ENCODE data around the gene MKI67. TPM values are rescaled to one million over a fixed set of nuclear protein-coding genes. Genes with fewer than 3 reads are reported as not detected.

Gene MKI67
- total RNA-seq, 1 donor from 2014 or later, result 45.7 TPM

- TF ChIP-seq, protein P1, sequence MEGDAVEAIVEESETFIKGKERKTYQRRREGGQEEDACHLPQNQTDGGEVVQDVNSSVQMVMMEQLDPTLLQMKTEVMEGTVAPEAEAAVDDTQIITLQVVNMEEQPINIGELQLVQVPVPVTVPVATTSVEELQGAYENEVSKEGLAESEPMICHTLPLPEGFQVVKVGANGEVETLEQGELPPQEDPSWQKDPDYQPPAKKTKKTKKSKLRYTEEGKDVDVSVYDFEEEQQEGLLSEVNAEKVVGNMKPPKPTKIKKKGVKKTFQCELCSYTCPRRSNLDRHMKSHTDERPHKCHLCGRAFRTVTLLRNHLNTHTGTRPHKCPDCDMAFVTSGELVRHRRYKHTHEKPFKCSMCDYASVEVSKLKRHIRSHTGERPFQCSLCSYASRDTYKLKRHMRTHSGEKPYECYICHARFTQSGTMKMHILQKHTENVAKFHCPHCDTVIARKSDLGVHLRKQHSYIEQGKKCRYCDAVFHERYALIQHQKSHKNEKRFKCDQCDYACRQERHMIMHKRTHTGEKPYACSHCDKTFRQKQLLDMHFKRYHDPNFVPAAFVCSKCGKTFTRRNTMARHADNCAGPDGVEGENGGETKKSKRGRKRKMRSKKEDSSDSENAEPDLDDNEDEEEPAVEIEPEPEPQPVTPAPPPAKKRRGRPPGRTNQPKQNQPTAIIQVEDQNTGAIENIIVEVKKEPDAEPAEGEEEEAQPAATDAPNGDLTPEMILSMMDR (IDR thresholded peaks at IDR 0.05; ENCODE audit: unreplicated experiment), result no peak
- H3K9me3 Mint-ChIP-seq (ENCODE audit: low read depth), result no peaks in the 10 kb centered on the region
- no peak overlapping the region for H3K4me3 Mint-ChIP-seq (ENCODE audit: low read depth)
- peaks cover 16% of the 10 kb centered on the region for H3K27me3 Mint-ChIP-seq
- no peak for DNase-seq (ENCODE audit: low spot score, unreplicated experiment)
- H3K36me3 Mint-ChIP-seq (ENCODE audit: insufficient read depth), result no peaks in the 10 kb centered on the region
- no peak overlapping the region for H3K27ac Mint-ChIP-seq
- H3K4me1 Mint-ChIP-seq (ENCODE audit: low read depth), result peaks cover 6% of the 10 kb centered on the region
Observed at GRCh38 chr10:128161031-128161430, 34.8 kb upstream of the MKI67 start.

GRCh38 chr10:128160297-128160711 lies 34.1 kb upstream of the MKI67 start:
- Mint-ChIP-seq H3K27me3 (peaks cover 19% of the 10 kb centered on the region), H3K4me1 (ENCODE audit: low read depth) (peaks cover 6% of the 10 kb centered on the region), H3K27ac (no peak overlapping the region), H3K9me3 (ENCODE audit: low read depth) (no peaks in the 10 kb centered on the region), H3K36me3 (ENCODE audit: insufficient read depth) (no peaks in the 10 kb centered on the region), H3K4me3 (ENCODE audit: low read depth) (no peak overlapping the region)
- TF ChIP-seq, protein P1 (IDR thresholded peaks at IDR 0.05; ENCODE audit: unreplicated experiment), result no peak
- no peak for DNase-seq (ENCODE audit: low spot score, unreplicated experiment)

- no peak for DNase-seq (ENCODE audit: low spot score, unreplicated experiment)
- H3K36me3 Mint-ChIP-seq (ENCODE audit: insufficient read depth), result no peaks in the 10 kb centered on the region
- H3K27me3 Mint-ChIP-seq, result peaks cover 25% of the 10 kb centered on the region
- TF ChIP-seq, protein P1 (IDR thresholded peaks at IDR 0.05; ENCODE audit: unreplicated experiment), result no peak
- no peak overlapping the region for H3K27ac Mint-ChIP-seq
- no peak overlapping the region for H3K4me3 Mint-ChIP-seq (ENCODE audit: low read depth)
- H3K9me3 Mint-ChIP-seq (ENCODE audit: low read depth), result no peaks in the 10 kb centered on the region
- peaks cover 6% of the 10 kb centered on the region for H3K4me1 Mint-ChIP-seq (ENCODE audit: low read depth)
Observed at GRCh38 chr10:128158021-128158795, 32.0 kb upstream of the MKI67 start.

- H3K36me3 Mint-ChIP-seq (ENCODE audit: insufficient read depth), result no peaks in the 10 kb centered on the region
- H3K4me1 Mint-ChIP-seq (ENCODE audit: low read depth), result peaks cover 6% of the 10 kb centered on the region
- DNase-seq (ENCODE audit: low spot score, unreplicated experiment), result no peak
- peaks cover 32% of the 10 kb centered on the region for H3K27me3 Mint-ChIP-seq
- TF ChIP-seq, protein P1 (IDR thresholded peaks at IDR 0.05; ENCODE audit: unreplicated experiment), result no peak
- H3K4me3 Mint-ChIP-seq (ENCODE audit: low read depth), result no peak overlapping the region
- H3K9me3 Mint-ChIP-seq (ENCODE audit: low read depth), result no peaks in the 10 kb centered on the region
- no peak overlapping the region for H3K27ac Mint-ChIP-seq
Observed at GRCh38 chr10:128156999-128157755, 31.0 kb upstream of the MKI67 start.

DNA sequence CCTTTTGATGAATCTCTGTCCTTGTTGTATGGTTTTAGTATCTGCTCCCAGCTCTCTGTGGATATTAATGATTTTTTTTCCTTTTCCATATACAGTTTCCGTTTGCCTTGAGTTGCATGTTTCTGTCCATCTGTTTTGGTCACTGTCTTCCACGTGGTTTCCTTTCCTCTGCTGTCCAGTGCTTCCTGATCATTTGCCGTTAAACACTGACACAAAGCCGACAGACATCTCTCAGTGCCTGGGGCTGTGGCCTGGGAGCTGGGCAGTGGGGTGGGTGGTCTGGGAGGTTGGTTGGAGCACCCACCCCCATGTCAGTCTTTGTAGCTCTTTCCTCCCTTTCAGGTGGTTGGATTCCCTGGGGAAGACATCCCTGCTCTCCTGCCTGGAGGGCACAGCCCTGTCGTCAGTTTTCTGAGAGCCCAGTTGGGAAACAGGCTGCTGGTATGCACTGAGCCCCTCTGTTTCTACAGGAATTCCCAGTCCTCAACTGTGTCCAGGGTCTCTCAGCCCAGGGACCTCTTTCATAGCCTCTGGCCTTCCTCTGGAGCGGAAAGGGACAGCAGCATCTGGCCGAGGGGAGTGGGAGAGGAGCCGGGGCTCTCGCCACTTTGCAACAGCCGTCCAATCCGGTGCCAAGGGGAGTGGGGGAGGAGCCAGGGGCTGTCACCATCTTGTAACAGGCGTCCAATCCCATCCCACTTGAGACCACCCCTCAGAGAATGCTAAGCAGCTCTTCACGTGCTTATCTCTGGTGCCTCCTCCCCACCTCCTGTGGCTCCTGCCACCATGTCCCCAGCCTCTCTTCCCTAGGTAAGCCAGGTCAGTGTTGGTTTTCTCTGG lies 26.7 kb upstream of the MKI67 start:
- Mint-ChIP-seq H3K4me1 (ENCODE audit: low read depth) (peaks cover 6% of the 10 kb centered on the region), H3K36me3 (ENCODE audit: insufficient read depth) (no peaks in the 10 kb centered on the region), H3K27me3 (peaks cover 52% of the 10 kb centered on the region), H3K9me3 (ENCODE audit: low read depth) (no peaks in the 10 kb centered on the region), H3K4me3 (ENCODE audit: low read depth) (no peak overlapping the region), H3K27ac (no peak overlapping the region)
- no peak for DNase-seq (ENCODE audit: low spot score, unreplicated experiment)
- TF ChIP-seq, protein P1 (IDR thresholded peaks at IDR 0.05; ENCODE audit: unreplicated experiment), result no peak
